Left ventricle myocardium superior (tissue), 1 donor: ENCODE results near the gene ENOX1. TPM values are rescaled to one million over a fixed set of nuclear protein-coding genes. Genes with fewer than 3 reads are reported as not detected.

Source experiments
- ATAC-seq: fragments of 200-7000 bp; cut with Tn5 transposase; one replicate; pipeline ENCODE4 v1.9.1; 2020; ENCODE audit warnings: mild to moderate bottlenecking, moderate library complexity
- DNase-seq: peaks from one replicate; pipeline ENCODE4 v3.0.0-alpha.2; 2020
- intact Hi-C: fragments of 100-400 bp; cut with micrococcal nuclease; formaldehyde crosslinking; loops from one replicate; pipeline ENCODE4 v1.11.0; 2022
- total RNA-seq: library from RNA; stranded (reverse); fragmentation: NEBNext Ultra II Directional; extraction: Animal tissue kit (Norgen Biotek cat#: 25700); gene quantifications from one replicate; pipeline ENCODE4 v1.2.1, GENCODE V29; 2021
- donor health status: DM: no; HTN: yes; CAD: no; lungs with severe emphysema.

The ENOX1 gene
- total RNA-seq, 1 donor from 2014 or later = 6.8 TPM

GRCh38 chr13:43758834-43759233, 27.9 kb downstream of the ENOX1 start:
- DNase-seq (no peak), ATAC-seq (no peak)
- intact Hi-C loops = no loop called here

- ATAC-seq = no peak
These were observed 29.5 kb downstream of the ENOX1 start for GRCh38 chr13:43757266-43757665.

GRCh38 chr13:43755844-43756243, 30.9 kb downstream of the ENOX1 start:
- intact Hi-C loops = no loop called here
- DNase-seq (no peak), ATAC-seq (peak; percentile 48)

More at GRCh38 chr13:43757266-43757665, 29.5 kb downstream of the ENOX1 start:
- intact Hi-C loops = no loop called here
- no peak for DNase-seq

GRCh38 chr13:43751624-43752023, 35.1 kb downstream of the ENOX1 start:
- no peak for ATAC-seq
- no peak for DNase-seq
- intact Hi-C loops = no loop called here

- ATAC-seq (no peak), DNase-seq (no peak)
- intact Hi-C loops = no loop called here
These were observed 37.3 kb downstream of the ENOX1 start for GRCh38 chr13:43749503-43749902.

GRCh38 chr13:43744261-43745031, 42.3 kb downstream of the ENOX1 start:
- DNase-seq = no peak
- ATAC-seq = no peak
- intact Hi-C loops = no loop called here

GRCh38 chr13:43742911-43743310, 43.9 kb downstream of the ENOX1 start:
- ATAC-seq (no peak), DNase-seq (no peak)
- intact Hi-C loops = no loop called here

GRCh38 chr13:43737392-43737923, 49.3 kb downstream of the ENOX1 start:
- intact Hi-C loops = no loop called here
- no peak for ATAC-seq
- DNase-seq = no peak

GRCh38 chr13:43732726-43733125, 54.0 kb downstream of the ENOX1 start:
- ATAC-seq = no peak
- intact Hi-C loops = no loop called here
- DNase-seq = no peak

GRCh38 chr13:43731296-43731695, 55.5 kb downstream of the ENOX1 start:
- intact Hi-C loops = no loop called here
- DNase-seq = no peak
- no peak for ATAC-seq

GRCh38 chr13:43730642-43731041, 56.1 kb downstream of the ENOX1 start:
- ATAC-seq (peak; percentile 63), DNase-seq (no peak)
- intact Hi-C loops = no loop called here

- ATAC-seq = peak; percentile 47
- no peak for DNase-seq
- intact Hi-C loops = no loop called here
These were observed 58.4 kb downstream of the ENOX1 start for GRCh38 chr13:43728421-43728820.

GRCh38 chr13:43727856-43728255, 58.9 kb downstream of the ENOX1 start:
- DNase-seq = no peak
- no peak for ATAC-seq
- intact Hi-C loops = no loop called here

GRCh38 chr13:43725460-43725859, 61.3 kb downstream of the ENOX1 start:
- no peak for DNase-seq

GRCh38 chr13:43720780-43721397, 65.9 kb downstream of the ENOX1 start:
- DNase-seq (no peak), ATAC-seq (no peak)
- intact Hi-C loops = no loop called here

More at GRCh38 chr13:43725460-43725859, 61.3 kb downstream of the ENOX1 start:
- intact Hi-C loops = no loop called here
- no peak for ATAC-seq

- no peak for DNase-seq
- intact Hi-C loops = no loop called here
These were observed 88.0 kb downstream of the ENOX1 start for GRCh38 chr13:43698758-43699157.

GRCh38 chr13:43698009-43698408, 88.8 kb downstream of the ENOX1 start:
- intact Hi-C loops = no loop called here
- no peak for ATAC-seq
- DNase-seq = no peak

More at GRCh38 chr13:43698758-43699157, 88.0 kb downstream of the ENOX1 start:
- peak; percentile 88 for ATAC-seq

GRCh38 chr13:43697323-43697722, 89.4 kb downstream of the ENOX1 start:
- intact Hi-C loops = no loop called here
- no peak for DNase-seq
- peak; percentile 32 for ATAC-seq

- intact Hi-C loops = no loop called here
- ATAC-seq (no peak), DNase-seq (no peak)
These were observed 92.6 kb downstream of the ENOX1 start for GRCh38 chr13:43694146-43694664.

- DNase-seq (no peak), ATAC-seq (no peak)
- intact Hi-C loops = no loop called here
These were observed 93.1 kb downstream of the ENOX1 start for GRCh38 chr13:43693639-43694038.
